Measurements from ENCODE around the gene TRMT13. TPM values are rescaled to one million over a fixed set of nuclear protein-coding genes. Genes with fewer than 3 reads are reported as not detected.

TRMT13 gene
- total RNA-seq, 1 experiment from 2014 or later = 14.5 TPM

- DNase-seq = no peak
- Histone ChIP-seq H3K4me1 (no peaks in the 10 kb centered on the region), H3K9me3 (no peaks in the 10 kb centered on the region), H3K27me3 (replicated peaks; ENCODE audit: control insufficient read depth, insufficient read depth, low read length) (no peaks in the 10 kb centered on the region), H3K4me3 (ENCODE audit: low read depth, low read length) (no peak overlapping the region), H3K36me3 (ENCODE audit: control insufficient read depth, insufficient read depth, low read length) (no peaks in the 10 kb centered on the region; the same call in 1 of the 2 replicates)
- Mint-ChIP-seq H3K4me1 (ENCODE audit: low read depth, unreplicated experiment) (no peaks in the 10 kb centered on the region), H3K36me3 (ENCODE audit: insufficient read depth, unreplicated experiment) (peaks cover 31% of the 10 kb centered on the region), H3K4me3 (ENCODE audit: unreplicated experiment) (no peak overlapping the region), H3K9me3 (ENCODE audit: unreplicated experiment) (no peaks in the 10 kb centered on the region), H3K27ac (ENCODE audit: unreplicated experiment) (no peak overlapping the region), H3K27me3 (ENCODE audit: insufficient read depth, unreplicated experiment) (no peaks in the 10 kb centered on the region)
- POLR2A ChIA-PET = no interaction called here
- intact Hi-C loops (cut with micrococcal nuclease; ENCODE audit: unreplicated experiment) = no loop called here
- no TSS peak for BruUV-seq (replicated peaks)
- CTCF ChIA-PET = no interaction called here
- TF ChIP-seq CTCF (IDR thresholded peaks at IDR 0.05; ENCODE audit: insufficient read depth in 1 of 2, low read depth in 1 of 2, low read length in 1 of 2, severe bottlenecking in 1 of 2, unreplicated experiment in 1 of 2) = no peak
These were observed 31.4 kb upstream of the TRMT13 start for GRCh38 chr1:100101564-100101963.

DNA sequence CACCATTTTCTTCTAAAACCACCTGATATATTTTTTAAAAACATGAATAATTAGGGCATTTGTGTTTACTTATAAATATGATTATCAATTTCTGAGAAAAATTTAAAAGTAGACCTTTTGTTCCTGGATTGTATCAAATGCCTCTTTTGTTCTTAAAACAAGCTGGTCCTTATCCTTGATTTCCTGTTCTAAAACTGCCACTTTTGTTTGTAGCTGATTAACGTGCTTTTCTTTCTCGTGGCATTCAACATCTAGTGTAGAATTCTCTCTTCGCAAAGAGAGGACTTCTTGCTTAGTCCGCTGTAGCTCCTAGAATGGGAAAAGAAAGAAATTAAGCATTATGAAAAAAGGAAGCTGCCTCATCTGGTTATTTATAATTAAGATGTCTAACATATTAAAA, 25.3 kb upstream of the TRMT13 start:
- H3K4me1 Mint-ChIP-seq (ENCODE audit: low read depth, unreplicated experiment) = no peaks in the 10 kb centered on the region
- Histone ChIP-seq H3K4me3 (ENCODE audit: low read depth, low read length) (no peak overlapping the region), H3K9me3 (no peaks in the 10 kb centered on the region), H3K27me3 (replicated peaks; ENCODE audit: control insufficient read depth, insufficient read depth, low read length) (no peaks in the 10 kb centered on the region), H3K36me3 (ENCODE audit: control insufficient read depth, insufficient read depth, low read length) (no peaks in the 10 kb centered on the region), H3K4me1 (no peaks in the 10 kb centered on the region)
- H3K27ac Mint-ChIP-seq (ENCODE audit: unreplicated experiment) = no peak overlapping the region
- no TSS peak for BruUV-seq (replicated peaks)
- no peak for DNase-seq
- intact Hi-C loops (cut with micrococcal nuclease; ENCODE audit: unreplicated experiment) = no loop called here
- no peaks in the 10 kb centered on the region for H3K9me3 Mint-ChIP-seq (ENCODE audit: unreplicated experiment)
- no peak for TF ChIP-seq CTCF (IDR thresholded peaks at IDR 0.05; ENCODE audit: insufficient read depth in 1 of 2, low read depth in 1 of 2, low read length in 1 of 2, severe bottlenecking in 1 of 2, unreplicated experiment in 1 of 2)
- H3K36me3 Mint-ChIP-seq (ENCODE audit: insufficient read depth, unreplicated experiment) = peaks cover 10% of the 10 kb centered on the region
- POLR2A ChIA-PET = no interaction called here
- CTCF ChIA-PET = no interaction called here
- H3K4me3 Mint-ChIP-seq (ENCODE audit: unreplicated experiment) = no peak overlapping the region
- H3K27me3 Mint-ChIP-seq (ENCODE audit: insufficient read depth, unreplicated experiment) = no peaks in the 10 kb centered on the region

- Mint-ChIP-seq H3K27me3 (ENCODE audit: insufficient read depth, unreplicated experiment) (no peaks in the 10 kb centered on the region), H3K9me3 (ENCODE audit: unreplicated experiment) (no peaks in the 10 kb centered on the region), H3K4me1 (ENCODE audit: low read depth, unreplicated experiment) (no peaks in the 10 kb centered on the region), H3K4me3 (ENCODE audit: unreplicated experiment) (no peak overlapping the region), H3K36me3 (ENCODE audit: insufficient read depth, unreplicated experiment) (no peaks in the 10 kb centered on the region), H3K27ac (ENCODE audit: unreplicated experiment) (no peak overlapping the region)
- intact Hi-C loops (cut with micrococcal nuclease; ENCODE audit: unreplicated experiment) = no loop called here
- DNase-seq = no peak
- ChIA-PET CTCF (no interaction called here), POLR2A (no interaction called here)
- Histone ChIP-seq H3K4me1 (no peaks in the 10 kb centered on the region), H3K36me3 (ENCODE audit: control insufficient read depth, insufficient read depth, low read length) (no peaks in the 10 kb centered on the region), H3K27me3 (replicated peaks; ENCODE audit: control insufficient read depth, insufficient read depth, low read length) (no peaks in the 10 kb centered on the region), H3K9me3 (no peaks in the 10 kb centered on the region), H3K4me3 (ENCODE audit: low read depth, low read length) (no peak overlapping the region)
- no peak for TF ChIP-seq CTCF (IDR thresholded peaks at IDR 0.05; ENCODE audit: insufficient read depth in 1 of 2, low read depth in 1 of 2, low read length in 1 of 2, severe bottlenecking in 1 of 2, unreplicated experiment in 1 of 2)
- no TSS peak for BruUV-seq (replicated peaks)
These were observed 23.4 kb upstream of the TRMT13 start for GRCh38 chr1:100109554-100110066.

All from Caco-2 (cell line).